ENCODE measurements around the gene KCNT1. TPM values are rescaled to one million over a fixed set of nuclear protein-coding genes. Genes with fewer than 3 reads are reported as not detected.

The KCNT1 gene
- total and polyA plus RNA-seq, 10 of the 15 experiments (the other 5 are each of a cell fraction or from before 2014, with no cell fraction given), result not detected

DNA sequence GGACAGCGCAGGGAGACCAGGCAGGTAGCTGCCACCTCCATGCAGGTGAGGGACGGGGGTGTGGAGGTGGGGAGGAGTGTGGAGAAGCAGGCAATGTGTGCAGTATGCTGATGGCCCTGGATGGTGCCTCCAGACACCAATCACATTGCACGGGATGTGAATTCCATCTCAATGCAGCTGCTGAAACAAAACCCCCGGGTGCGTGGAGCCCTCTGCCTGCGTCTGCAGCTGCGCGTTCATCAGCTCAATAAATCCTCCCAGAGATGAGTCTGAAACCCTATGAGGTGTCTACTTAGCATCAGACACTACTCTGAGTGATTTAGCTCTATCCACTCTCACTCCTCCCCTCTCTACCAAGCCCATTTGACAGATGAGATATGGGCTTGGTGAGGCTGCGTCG, 13.0 kb upstream of the KCNT1 start (continued):
- TF ChIP-seq CEBPB (IDR thresholded peaks at IDR 0.05; ENCODE audit: borderline replicate concordance in 1 of 2, low read depth in 2 of 2, low read length in 2 of 2), result no peak
- no peak for TF ChIP-seq SUPT20H (IDR thresholded peaks at IDR 0.05; ENCODE audit: borderline replicate concordance, control insufficient read depth, low read depth, low read length)
- no peak for TF ChIP-seq BRCA1 (IDR thresholded peaks at IDR 0.05; ENCODE audit: low read depth, low read length)
- TF ChIP-seq MYB (IDR thresholded peaks at IDR 0.05; ENCODE audit: borderline replicate concordance, low read depth, low read length), result no peak
- no peak for TF ChIP-seq RCOR1 (conservative IDR thresholded peaks at IDR 0.05; ENCODE audit: low read depth, low read length)

DNA sequence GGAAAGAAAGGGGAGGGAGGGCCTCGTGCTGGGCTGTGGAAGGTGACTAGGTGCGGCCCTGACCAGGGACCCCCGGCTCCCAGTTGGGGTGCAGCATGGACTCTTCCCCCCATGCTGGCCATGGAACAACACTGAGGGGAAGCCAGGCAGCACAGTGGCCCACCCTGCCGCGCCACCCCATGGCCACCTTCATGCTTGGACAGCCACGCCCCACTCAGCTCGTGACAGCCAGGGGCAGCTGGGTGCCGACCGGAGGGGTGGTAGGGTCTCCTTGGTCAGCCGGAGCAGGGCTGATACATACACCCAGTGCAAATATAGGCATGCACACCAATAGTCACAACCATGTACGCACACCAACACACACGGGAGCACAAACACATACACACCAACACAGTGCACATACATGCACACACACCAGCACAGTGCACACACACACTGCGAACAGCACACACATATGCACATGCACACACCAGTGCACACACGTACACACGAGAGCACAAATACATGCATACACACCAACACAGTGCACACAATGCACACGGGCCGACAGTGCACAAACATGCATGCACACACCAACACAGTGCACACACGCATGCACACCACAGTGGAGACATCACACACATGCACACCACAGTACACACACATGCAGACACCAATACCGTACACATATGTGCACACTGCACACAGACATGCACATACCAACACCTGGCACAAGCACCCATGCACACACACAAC, 11.0 kb upstream of the KCNT1 start:
- no peaks in the 10 kb centered on the region for H3K4me1 ChIP-seq (ENCODE audit: control insufficient read depth, insufficient read depth, low read length)
- TF ChIP-seq FOXK2 (IDR thresholded peaks at IDR 0.05) (no peak), DPF2 (IDR thresholded peaks at IDR 0.05) (no peak), CEBPB (IDR thresholded peaks at IDR 0.05; ENCODE audit: borderline replicate concordance in 1 of 2, low read depth in 2 of 2, low read length in 2 of 2) (no peak), SPI1 (IDR thresholded peaks at IDR 0.05; ENCODE audit: borderline replicate concordance, insufficient read depth, low read depth, low read length) (no peak), SRF (IDR thresholded peaks at IDR 0.05; ENCODE audit: low read depth in 2 of 2, low read length in 2 of 2) (no peak), ZNF24 (IDR thresholded peaks at IDR 0.05) (no peak), PRDM15 (CRISPR knock-in tag; IDR thresholded peaks at IDR 0.05) (no peak), ZNF622 (IDR thresholded peaks at IDR 0.05) (no peak), YBX1 (IDR thresholded peaks at IDR 0.05) (no peak), HDAC6 (IDR thresholded peaks at IDR 0.05; ENCODE audit: unreplicated experiment) (no peak)
- intact Hi-C loops (cut with micrococcal nuclease; ENCODE audit: unreplicated experiment), result no loop called here
- no peak overlapping the region for H2AFZ ChIP-seq (ENCODE audit: control insufficient read depth, low read depth, low read length)
- no peak for FAIRE-seq
- 44% methylated on average over 19 of the region's 19 CpGs for WGBS (ENCODE audit: insufficient coverage, insufficient replicate concordance, low lambda C conversion rate, missing lambda C conversion rate)
- no peaks in the 10 kb centered on the region for H3K79me2 ChIP-seq (ENCODE audit: control insufficient read depth, insufficient read depth, low read length)
- H3K9ac ChIP-seq (ENCODE audit: control insufficient read depth, insufficient read depth, low read length), result no peak overlapping the region
- H3K27ac ChIP-seq (ENCODE audit: control insufficient read depth, insufficient read depth), result no peak overlapping the region
- H3K4me3 ChIP-seq, result no peak overlapping the region
- ChIA-PET SMC1A (ENCODE audit: uncharacterized antibody, unreplicated experiment) (no interaction called here), RAD21 (ENCODE audit: unreplicated experiment) (no interaction called here), POLR2A (no interaction called here), CTCF (no interaction called here)
- H3K36me3 ChIP-seq (ENCODE audit: control insufficient read depth in 2 of 2, insufficient read depth in 2 of 2, low read length in 1 of 2), result no peaks in the 10 kb centered on the region
- H3K9me3 ChIP-seq (replicated peaks; ENCODE audit: control insufficient read depth, insufficient read depth, low read length), result no peaks in the 10 kb centered on the region
- H4K20me1 ChIP-seq (ENCODE audit: control insufficient read depth, insufficient read depth), result no peaks in the 10 kb centered on the region
- no peak for DNase-seq (ENCODE audit: low read depth, low spot score)
- no peaks in the 10 kb centered on the region; a peak in 2 of 4 replicates for H3K27me3 ChIP-seq (replicated peaks in 1 of 2; ENCODE audit: control insufficient read depth in 2 of 2, insufficient read depth in 2 of 2, low read length in 1 of 2)
- in situ Hi-C loops (cut with MboI), result no loop called here
- H3K4me2 ChIP-seq (ENCODE audit: control insufficient read depth, insufficient read depth), result no peak overlapping the region
- ATAC-seq, result no peak
- no TSS peak for BruUV-seq (replicated peaks)

Measured in GM12878 (cell line).